Measurements from ENCODE around the gene TLK1. TPM values are rescaled to one million over a fixed set of nuclear protein-coding genes. Genes with fewer than 3 reads are reported as not detected.

Gene TLK1
- total and polyA plus RNA-seq, 2 of the 4 experiments (the other 2 are of a cell fraction) = 7.3 to 12.5 TPM

- no peak overlapping the region for H4K91ac ChIP-seq (ENCODE audit: insufficient read depth, low read depth, low read length)
- no peak overlapping the region for H3K4me2 ChIP-seq (ENCODE audit: low read depth, low read length)
- H2BK5ac ChIP-seq (ENCODE audit: low read depth, low read length, poor library complexity, severe bottlenecking) = no peak overlapping the region
- POLR2A ChIA-PET (ENCODE audit: unreplicated experiment) = no interaction called here
- ATAC-seq (ENCODE audit: low read depth) (no peak), DNase-seq (no peak)
- H3K14ac ChIP-seq (replicated peaks; ENCODE audit: low read depth, low read length) = no peak overlapping the region
- intact Hi-C loops (cut with micrococcal nuclease) (loop anchor here (5.0 to 10.0 kb wide), 2 partner anchors 153 to 385 kb away; no protein-coding TSS in a partner anchor), dilution Hi-C loops (cut with HindIII; ENCODE audit: low sequenced_read_pairs, unreplicated experiment) (no loop called here), in situ Hi-C loops (cut with MboI; ENCODE audit: low sequenced_read_pairs) (loop anchor here (10.0 kb wide), 1 partner anchor 175 kb away; no protein-coding TSS in a partner anchor)
- no peak overlapping the region for H3K4me3 ChIP-seq (ENCODE audit: insufficient read depth, low read depth, low read length)
- H3K9ac ChIP-seq (ENCODE audit: low read depth, low read length) = no peak overlapping the region
- H3K9me3 ChIP-seq (ENCODE audit: control insufficient read depth, insufficient read depth, low read length) = no peaks in the 10 kb centered on the region
- TF ChIP-seq NFE2L2 (IDR thresholded peaks at IDR 0.05; ENCODE audit: low read depth, low read length) (no peak), MXI1 (IDR thresholded peaks at IDR 0.05; ENCODE audit: borderline replicate concordance, low read depth, low read length) (no peak), SMC3 (IDR thresholded peaks at IDR 0.05; ENCODE audit: low read depth, low read length) (no peak), BHLHE40 (IDR thresholded peaks at IDR 0.05; ENCODE audit: low read depth, low read length) (no peak), FOS (IDR thresholded peaks at IDR 0.05; ENCODE audit: low read depth, low read length) (no peak), USF2 (IDR thresholded peaks at IDR 0.05; ENCODE audit: low read depth, low read length) (no peak), CEBPB (IDR thresholded peaks at IDR 0.05; ENCODE audit: low read depth, low read length) (no peak), RFX5 (IDR thresholded peaks at IDR 0.05; ENCODE audit: low read depth, low read length) (no peak), RAD21 (IDR thresholded peaks at IDR 0.05; ENCODE audit: low read length) (no peak), POLR2A (IDR thresholded peaks at IDR 0.05; ENCODE audit: low read depth, low read length) (no peak)
- TF ChIP-seq, protein P1, sequence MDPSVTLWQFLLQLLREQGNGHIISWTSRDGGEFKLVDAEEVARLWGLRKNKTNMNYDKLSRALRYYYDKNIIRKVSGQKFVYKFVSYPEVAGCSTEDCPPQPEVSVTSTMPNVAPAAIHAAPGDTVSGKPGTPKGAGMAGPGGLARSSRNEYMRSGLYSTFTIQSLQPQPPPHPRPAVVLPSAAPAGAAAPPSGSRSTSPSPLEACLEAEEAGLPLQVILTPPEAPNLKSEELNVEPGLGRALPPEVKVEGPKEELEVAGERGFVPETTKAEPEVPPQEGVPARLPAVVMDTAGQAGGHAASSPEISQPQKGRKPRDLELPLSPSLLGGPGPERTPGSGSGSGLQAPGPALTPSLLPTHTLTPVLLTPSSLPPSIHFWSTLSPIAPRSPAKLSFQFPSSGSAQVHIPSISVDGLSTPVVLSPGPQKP (IDR thresholded peaks at IDR 0.05; ENCODE audit: borderline replicate concordance, low read depth, low read length) = no peak
- no peak overlapping the region for H4K8ac ChIP-seq (ENCODE audit: low read depth in 2 of 2, low read length in 2 of 2)
- H2AK9ac ChIP-seq (replicated peaks; ENCODE audit: low read depth, low read length, poor library complexity) = no peak overlapping the region
- no peaks in the 10 kb centered on the region for H3K27me3 ChIP-seq (ENCODE audit: control insufficient read depth, insufficient read depth, low read length)
- H4K5ac ChIP-seq (ENCODE audit: low read depth, low read length) = no peak overlapping the region
- no CpG with 5 or more reads among the region's 4 CpGs for WGBS, 2 experiments (ENCODE audit: extremely low coverage in 2 of 2, insufficient read length in 1 of 2)
- H3K18ac ChIP-seq (ENCODE audit: low read depth, low read length) = no peak overlapping the region
- no peak overlapping the region for H3K23ac ChIP-seq (ENCODE audit: low read depth, low read length)
- no peak overlapping the region for H3K56ac ChIP-seq (ENCODE audit: extremely low read depth, insufficient read depth, low read length)
- CTCF ChIA-PET = interaction anchor here (0.5 to 0.6 kb wide), 2 partner anchors 9 to 62 kb away, joined by 3 to 4 read pairs; no protein-coding TSS in a partner anchor
- peaks cover 2% of the 10 kb centered on the region; the same call in 1 of the 2 replicates for H3K36me3 ChIP-seq (ENCODE audit: control insufficient read depth, insufficient read depth, low read length)
- H3K27ac ChIP-seq (ENCODE audit: insufficient read depth, low read length) = no peak overlapping the region
- no peak overlapping the region for H2BK20ac ChIP-seq (ENCODE audit: low read depth, low read length)
- peaks cover 7% of the 10 kb centered on the region; the same call in 1 of the 2 replicates for H3K9me1 ChIP-seq (ENCODE audit: insufficient read depth, low read length)
- BruUV-seq (replicated peaks) = no TSS peak
- H2AFZ ChIP-seq (replicated peaks; ENCODE audit: low read length, poor library complexity) = no peak overlapping the region
- H4K20me1 ChIP-seq (ENCODE audit: insufficient read depth, low read length) = peaks cover 79% of the 10 kb centered on the region
- H3K4me1 ChIP-seq (ENCODE audit: control insufficient read depth, insufficient read depth, low read length) = peaks cover 2% of the 10 kb centered on the region; the same call in 1 of the 2 replicates
- no peak overlapping the region for H2BK120ac ChIP-seq (ENCODE audit: low read depth, low read length)
- H2BK15ac ChIP-seq (ENCODE audit: low read depth, low read length) = no peak overlapping the region
- peaks cover 10 to 71% of the 10 kb centered on the region in 2 experiments for H3K79me1 ChIP-seq (ENCODE audit: low read depth in 1 of 2, low read length in 2 of 2)
- no peak overlapping the region for H2AK5ac ChIP-seq (ENCODE audit: low read depth, low read length)
- H3K4ac ChIP-seq (ENCODE audit: low read depth, low read length) = no peak overlapping the region
Measured at GRCh38 chr2:171149986-171150693, 10.6 kb downstream of the TLK1 start.
